GM18909 (cell line): ENCODE measurements around the gene CHSY3.

Source experiments
- ATAC-seq: cut with Tn5 transposase; IDR thresholded peaks from one replicate; pipeline ENCODE4 v1.9.1; 2021; ENCODE audit warnings: mild to moderate bottlenecking; ENCODE audit not compliant: unreplicated experiment, poor library complexity

The CHSY3 gene

GRCh38 chr5:130077007-130077406, 172.7 kb downstream of the CHSY3 start:
- ATAC-seq = no peak

- ATAC-seq = no peak
These were observed 174.4 kb downstream of the CHSY3 start for GRCh38 chr5:130078661-130079060.

GRCh38 chr5:130090569-130091270, 186.5 kb downstream of the CHSY3 start:
- no peak for ATAC-seq

- no peak for ATAC-seq
These were observed 188.7 kb downstream of the CHSY3 start for GRCh38 chr5:130092991-130093390.

GRCh38 chr5:130096483-130096882, 192.2 kb downstream of the CHSY3 start:
- no peak for ATAC-seq

GRCh38 chr5:130099008-130099407, 194.7 kb downstream of the CHSY3 start:
- no peak for ATAC-seq

GRCh38 chr5:130102375-130102774, 198.1 kb downstream of the CHSY3 start:
- ATAC-seq = peak; percentile 62

- ATAC-seq = no peak
These were observed 198.7 kb downstream of the CHSY3 start for GRCh38 chr5:130102960-130103359.

- ATAC-seq = no peak
These were observed 200.8 kb downstream of the CHSY3 start for GRCh38 chr5:130104895-130105688.

GRCh38 chr5:130106480-130106879, 202.2 kb downstream of the CHSY3 start:
- ATAC-seq = no peak

- peak; percentile 69 for ATAC-seq
These were observed 204.9 kb downstream of the CHSY3 start for GRCh38 chr5:130109152-130109551.

- ATAC-seq = no peak
These were observed 206.1 kb downstream of the CHSY3 start for GRCh38 chr5:130110328-130110727.

GRCh38 chr5:130111746-130112145, 207.5 kb downstream of the CHSY3 start:
- ATAC-seq = peak; percentile 5

GRCh38 chr5:130112246-130112645, 208.0 kb downstream of the CHSY3 start:
- ATAC-seq = peak; percentile 75

- no peak for ATAC-seq
These were observed 211.4 kb downstream of the CHSY3 start for GRCh38 chr5:130115686-130116085.

- ATAC-seq = no peak
These were observed 212.2 kb downstream of the CHSY3 start for GRCh38 chr5:130116462-130116861.

GRCh38 chr5:130116972-130117371, 212.7 kb downstream of the CHSY3 start:
- no peak for ATAC-seq

- ATAC-seq = no peak
These were observed 222.5 kb downstream of the CHSY3 start for GRCh38 chr5:130126746-130127145.

GRCh38 chr5:130135506-130135905, 231.2 kb downstream of the CHSY3 start:
- ATAC-seq = no peak

GRCh38 chr5:130136300-130136699, 232.0 kb downstream of the CHSY3 start:
- ATAC-seq = no peak

GRCh38 chr5:130137681-130138080, 233.4 kb downstream of the CHSY3 start:
- no peak for ATAC-seq
